ENCODE results near the gene PCBD1. TPM values are rescaled to one million over a fixed set of nuclear protein-coding genes. Genes with fewer than 3 reads are reported as not detected.

The PCBD1 gene
- total and polyA plus RNA-seq, 5 donors = 102 to 216 (median 134) TPM

GRCh38 chr10:70901276-70901878 is 13.0 kb upstream of the PCBD1 start:
- no peak for ATAC-seq
- intact Hi-C loops (cut with DNase I) = no loop called here
- Histone ChIP-seq H3K9me3 (ENCODE audit: control insufficient read depth, low read length) (no peaks in the 10 kb centered on the region), H3K27me3 (ENCODE audit: control insufficient read depth, insufficient read depth) (no peaks in the 10 kb centered on the region), H3K27ac (ENCODE audit: low read length) (no peak overlapping the region), H3K4me3 (ENCODE audit: low read length) (no peak overlapping the region), H3K4me1 (ENCODE audit: control insufficient read depth, insufficient read depth, low read length) (no peaks in the 10 kb centered on the region)
- DNase-seq = peak in 1 of 3 donors; percentile 23
- 94% methylated on average over 13 of the region's 13 CpGs for WGBS

- Histone ChIP-seq H3K4me3 (ENCODE audit: low read length) (no peak overlapping the region), H3K27ac (ENCODE audit: low read length) (no peak overlapping the region), H3K27me3 (ENCODE audit: control insufficient read depth, insufficient read depth) (no peaks in the 10 kb centered on the region), H3K4me1 (ENCODE audit: control insufficient read depth, insufficient read depth, low read length) (no peaks in the 10 kb centered on the region), H3K9me3 (ENCODE audit: control insufficient read depth, low read length) (no peaks in the 10 kb centered on the region)
- peak in 1 of 3 donors; percentile 20 for DNase-seq
- ATAC-seq = no peak
- 85% methylated on average over 4 of the region's 4 CpGs for WGBS
- intact Hi-C loops (cut with DNase I) = no loop called here
Measured at GRCh38 chr10:70899096-70899495, 10.7 kb upstream of the PCBD1 start.

- no peak for DNase-seq
- ATAC-seq = no peak
- Histone ChIP-seq H3K4me1 (ENCODE audit: control insufficient read depth, insufficient read depth, low read length) (no peaks in the 10 kb centered on the region), H3K27ac (ENCODE audit: low read length) (no peak overlapping the region), H3K9me3 (ENCODE audit: control insufficient read depth, low read length) (no peaks in the 10 kb centered on the region), H3K4me3 (ENCODE audit: low read length) (no peak overlapping the region), H3K27me3 (ENCODE audit: control insufficient read depth, insufficient read depth) (no peaks in the 10 kb centered on the region)
- intact Hi-C loops (cut with DNase I) = no loop called here
- 91% methylated on average over 3 of the region's 3 CpGs for WGBS
Measured at GRCh38 chr10:70898687-70899086, 10.3 kb upstream of the PCBD1 start.

GRCh38 chr10:70896551-70896950 is 8.2 kb upstream of the PCBD1 start:
- 96% methylated on average over 1 of the region's 1 CpG for WGBS
- Histone ChIP-seq H3K27me3 (ENCODE audit: control insufficient read depth, insufficient read depth) (no peaks in the 10 kb centered on the region), H3K4me3 (ENCODE audit: low read length) (no peak overlapping the region), H3K4me1 (ENCODE audit: control insufficient read depth, insufficient read depth, low read length) (no peaks in the 10 kb centered on the region), H3K27ac (ENCODE audit: low read length) (no peak overlapping the region), H3K9me3 (ENCODE audit: control insufficient read depth, low read length) (no peaks in the 10 kb centered on the region)
- no peak for DNase-seq
- ATAC-seq = no peak
- intact Hi-C loops (cut with DNase I) = no loop called here

- DNase-seq = no peak
- no peak for ATAC-seq
- Histone ChIP-seq H3K9me3 (ENCODE audit: control insufficient read depth, low read length) (no peaks in the 10 kb centered on the region), H3K27ac (ENCODE audit: low read length) (no peak overlapping the region), H3K27me3 (ENCODE audit: control insufficient read depth, insufficient read depth) (no peaks in the 10 kb centered on the region), H3K4me3 (ENCODE audit: low read length) (no peak overlapping the region), H3K4me1 (ENCODE audit: control insufficient read depth, insufficient read depth, low read length) (no peaks in the 10 kb centered on the region)
- intact Hi-C loops (cut with DNase I) = no loop called here
- 92% methylated on average over 2 of the region's 2 CpGs for WGBS
Measured at GRCh38 chr10:70894416-70894815, 6.1 kb upstream of the PCBD1 start.

- Histone ChIP-seq H3K27ac (ENCODE audit: low read length) (no peak overlapping the region), H3K9me3 (ENCODE audit: control insufficient read depth, low read length) (no peaks in the 10 kb centered on the region), H3K4me3 (ENCODE audit: low read length) (no peak overlapping the region), H3K27me3 (ENCODE audit: control insufficient read depth, insufficient read depth) (no peaks in the 10 kb centered on the region), H3K4me1 (ENCODE audit: control insufficient read depth, insufficient read depth, low read length) (no peaks in the 10 kb centered on the region)
- intact Hi-C loops (cut with DNase I) = no loop called here
- WGBS = 82% methylated on average over 10 of the region's 10 CpGs
- DNase-seq (no peak), ATAC-seq (no peak)
Measured at GRCh38 chr10:70893227-70894006, 5.1 kb upstream of the PCBD1 start.

GRCh38 chr10:70892631-70893030 is 4.3 kb upstream of the PCBD1 start:
- no peak overlapping the region for H3K4me3 ChIP-seq (ENCODE audit: low read length)
- WGBS = 89% methylated on average over 4 of the region's 4 CpGs
- DNase-seq = no peak
- H3K27ac ChIP-seq (ENCODE audit: low read length) = no peak overlapping the region
- ATAC-seq = no peak
- no peaks in the 10 kb centered on the region for H3K27me3 ChIP-seq (ENCODE audit: control insufficient read depth, insufficient read depth)
- H3K4me1 ChIP-seq (ENCODE audit: control insufficient read depth, insufficient read depth, low read length) = no peaks in the 10 kb centered on the region
- intact Hi-C loops (cut with DNase I) = no loop called here
- H3K9me3 ChIP-seq (ENCODE audit: control insufficient read depth, low read length) = no peaks in the 10 kb centered on the region

GRCh38 chr10:70891627-70892026 is 3.3 kb upstream of the PCBD1 start:
- Histone ChIP-seq H3K4me3 (ENCODE audit: low read length) (no peak overlapping the region), H3K4me1 (ENCODE audit: control insufficient read depth, insufficient read depth, low read length) (no peaks in the 10 kb centered on the region), H3K27ac (ENCODE audit: low read length) (no peak overlapping the region), H3K9me3 (ENCODE audit: control insufficient read depth, low read length) (no peaks in the 10 kb centered on the region), H3K27me3 (ENCODE audit: control insufficient read depth, insufficient read depth) (no peaks in the 10 kb centered on the region)
- ATAC-seq = no peak
- intact Hi-C loops (cut with DNase I) = no loop called here
- DNase-seq = no peak
- WGBS = 70% methylated on average over 1 of the region's 1 CpG

- DNase-seq (peak; percentile 59 to 83 (median 83)), ATAC-seq (peak; percentile 9 to 43)
- H3K27me3 ChIP-seq (ENCODE audit: control insufficient read depth, insufficient read depth) = no peaks in the 10 kb centered on the region
- intact Hi-C loops (cut with DNase I) = no loop called here
- no peak overlapping the region for H3K27ac ChIP-seq (ENCODE audit: low read length)
- H3K4me1 ChIP-seq (ENCODE audit: control insufficient read depth, insufficient read depth, low read length) = no peaks in the 10 kb centered on the region
- H3K4me3 ChIP-seq (ENCODE audit: low read length) = no peak overlapping the region
- H3K9me3 ChIP-seq (ENCODE audit: control insufficient read depth, low read length) = no peaks in the 10 kb centered on the region
- WGBS = 49% methylated on average over 7 of the region's 7 CpGs
Measured at GRCh38 chr10:70890917-70891431, 2.6 kb upstream of the PCBD1 start.

- Histone ChIP-seq H3K27ac (ENCODE audit: low read length) (no peak overlapping the region), H3K9me3 (ENCODE audit: control insufficient read depth, low read length) (no peaks in the 10 kb centered on the region), H3K4me1 (ENCODE audit: control insufficient read depth, insufficient read depth, low read length) (no peaks in the 10 kb centered on the region), H3K4me3 (ENCODE audit: low read length) (no peak overlapping the region), H3K27me3 (ENCODE audit: control insufficient read depth, insufficient read depth) (no peaks in the 10 kb centered on the region)
- 92% methylated on average over 3 of the region's 3 CpGs for WGBS
- DNase-seq = no peak
- no peak for ATAC-seq
- intact Hi-C loops (cut with DNase I) = no loop called here
Measured at GRCh38 chr10:70889291-70889690, 926 bp upstream of the PCBD1 start.

- ATAC-seq = no peak
Measured at GRCh38 chr10:70886921-70887665, 1.3 kb downstream of the PCBD1 start.

More at GRCh38 chr10:70886921-70887665, 1.3 kb downstream of the PCBD1 start:
- H3K4me3 ChIP-seq (ENCODE audit: low read length) = peak overlapping the region; percentile 83
- no peaks in the 10 kb centered on the region for H3K9me3 ChIP-seq (ENCODE audit: control insufficient read depth, low read length)
- no peaks in the 10 kb centered on the region for H3K27me3 ChIP-seq (ENCODE audit: control insufficient read depth, insufficient read depth)
- H3K27ac ChIP-seq (ENCODE audit: low read length) = peak overlapping the region; percentile 21
- WGBS = 76% methylated on average over 12 of the region's 12 CpGs
- intact Hi-C loops (cut with DNase I) = no loop called here
- no peaks in the 10 kb centered on the region for H3K4me1 ChIP-seq (ENCODE audit: control insufficient read depth, insufficient read depth, low read length)
- DNase-seq = peak in 1 of 3 donors; percentile 42

Data from right cardiac atrium (tissue), 5 donors.